GM21717 (cell line): ENCODE results near the gene USP17L13.
"Not testable (repeated sequence)": the region's sequence is repeated elsewhere in the genome, so short reads cannot be mapped to it uniquely, and the experiment has no call there.

ENCODE experiments used
- ATAC-seq: cut with Tn5 transposase; IDR thresholded peaks from one replicate; pipeline ENCODE4 v1.9.1; 2021; ENCODE audit warnings: mild to moderate bottlenecking, moderate library complexity; ENCODE audit not compliant: unreplicated experiment

USP17L13 gene

DNA sequence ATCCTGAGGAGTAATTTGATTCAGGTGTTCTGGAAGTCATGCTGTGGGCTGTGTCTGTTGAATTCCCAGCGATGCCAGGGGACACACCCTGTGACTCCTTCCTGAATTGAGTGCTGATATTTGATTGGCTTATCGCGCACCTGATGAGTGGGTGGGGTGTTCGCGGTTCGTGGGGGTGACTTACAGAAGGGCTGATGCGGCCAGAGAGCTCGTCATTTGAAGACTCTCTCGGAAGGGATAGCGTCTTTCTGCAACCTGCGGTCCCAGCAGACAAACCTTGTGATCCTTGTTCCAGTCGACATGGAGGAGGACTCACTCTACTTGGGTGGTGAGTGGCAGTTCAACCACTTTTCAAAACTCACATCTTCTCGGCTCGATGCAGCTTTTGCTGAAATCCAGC, at the start of gene USP17L13:
Gene USP17L13 (plus strand): TSS at position 301 of the 400 bp plus-strand sequence. CDS start 0 bp downstream, at position 301.
- ATAC-seq = not testable (repeated sequence)

DNA sequence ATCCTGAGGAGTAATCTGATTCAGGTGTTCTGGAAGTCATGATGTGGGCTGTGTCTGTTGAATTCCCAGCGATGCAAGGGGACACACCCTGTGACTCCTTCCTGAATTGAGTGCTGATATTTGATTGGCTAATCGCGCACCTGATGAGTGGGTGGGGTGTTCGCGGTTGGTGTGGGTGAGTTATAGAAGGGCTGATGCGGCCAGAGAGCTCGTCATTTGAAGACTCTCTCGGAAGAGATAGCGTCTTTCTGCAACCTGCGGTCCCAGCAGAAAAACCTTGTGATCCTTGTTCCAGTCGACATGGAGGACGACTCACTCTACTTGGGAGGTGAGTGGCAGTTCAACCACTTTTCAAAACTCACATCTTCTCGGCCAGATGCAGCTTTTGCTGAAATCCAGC, 14.3 kb upstream of the USP17L13 start, which contains the start of gene USP17L10:
Gene USP17L10 (plus strand): TSS at position 301 of the 400 bp plus-strand sequence. CDS start 0 bp downstream, at position 301.
- not testable (repeated sequence) for ATAC-seq

DNA sequence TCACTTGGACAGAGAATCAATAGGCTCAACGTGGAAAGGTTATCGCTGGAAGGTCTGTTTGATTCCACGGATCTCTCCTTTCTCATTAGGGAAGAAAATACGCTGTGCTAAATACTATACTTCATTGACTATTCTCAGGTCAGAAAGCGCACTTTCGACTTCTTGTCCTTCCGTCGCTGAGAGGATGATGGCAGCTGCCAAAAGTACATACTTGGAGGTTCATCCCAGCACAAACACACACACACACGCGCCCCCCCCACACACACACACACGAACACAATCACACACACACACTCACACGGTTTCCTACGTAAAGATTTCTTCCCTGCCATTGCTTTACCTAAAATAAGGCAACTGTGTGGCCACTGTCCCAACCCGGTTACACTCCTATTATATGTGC, 10.0 kb upstream of the USP17L13 start:
- not testable (repeated sequence) for ATAC-seq

GRCh38 chr4:9215105-9215504, 9.6 kb upstream of the USP17L13 start, which contains the start of gene USP17L11:
Gene USP17L11, plus strand, starts transcription at chr4:9215405. Its CDS starts 0 bp downstream, at chr4:9215405.
- not testable (repeated sequence) for ATAC-seq

- not testable (repeated sequence) for ATAC-seq
Measured at GRCh38 chr4:9219852-9220251, 4.8 kb upstream of the USP17L13 start, which contains the start of gene USP17L12. Gene USP17L12, plus strand, starts transcription at chr4:9220152. Its CDS starts 0 bp downstream, at chr4:9220152.

- not testable (repeated sequence) for ATAC-seq
Measured at GRCh38 chr4:9230249-9230648, 5.6 kb downstream of the USP17L13 start.

DNA sequence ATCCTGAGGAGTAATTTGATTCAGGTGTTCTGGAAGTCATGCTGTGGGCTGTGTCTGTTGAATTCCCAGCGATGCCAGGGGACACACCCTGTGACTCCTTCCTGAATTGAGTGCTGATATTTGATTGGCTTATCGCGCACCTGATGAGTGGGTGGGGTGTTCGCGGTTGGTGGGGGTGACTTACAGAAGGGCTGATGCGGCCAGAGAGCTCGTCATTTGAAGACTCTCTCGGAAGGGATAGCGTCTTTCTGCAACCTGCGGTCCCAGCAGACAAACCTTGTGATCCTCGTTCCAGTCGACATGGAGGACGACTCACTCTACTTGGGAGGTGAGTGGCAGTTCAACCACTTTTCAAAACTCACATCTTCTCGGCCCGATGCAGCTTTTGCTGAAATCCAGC, 9.4 kb downstream of the USP17L13 start, which contains the start of gene USP17L15:
Gene USP17L15 (plus strand): TSS at position 301 of the 400 bp plus-strand sequence. CDS start 0 bp downstream, at position 301.
- not testable (repeated sequence) for ATAC-seq

DNA sequence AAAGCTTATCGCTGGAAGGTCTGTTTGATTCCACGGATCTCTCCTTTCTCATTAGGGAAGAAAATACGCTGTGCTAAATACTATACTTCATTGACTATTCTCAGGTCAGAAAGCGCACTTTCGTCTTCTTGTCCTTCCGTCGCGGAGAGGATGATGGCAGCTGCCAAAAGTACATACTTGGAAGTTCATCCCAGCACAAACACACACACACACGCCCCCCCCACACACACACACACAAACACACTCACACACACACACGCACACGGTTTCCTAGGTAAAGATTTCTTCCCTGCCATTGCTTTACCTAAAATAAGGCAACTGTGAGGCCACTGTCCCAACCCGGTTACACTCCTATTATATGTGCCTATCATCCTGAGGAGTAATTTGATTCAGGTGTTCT, 13.8 kb downstream of the USP17L13 start:
- not testable (repeated sequence) for ATAC-seq

- not testable (repeated sequence) for ATAC-seq
Measured at GRCh38 chr4:9243579-9243978, 18.9 kb downstream of the USP17L13 start, which contains the start of gene USP17L17. Gene USP17L17, plus strand, starts transcription at chr4:9243879. Its CDS starts 0 bp downstream, at chr4:9243879.

- ATAC-seq = not testable (repeated sequence)
Measured at GRCh38 chr4:9247953-9248680, 23.4 kb downstream of the USP17L13 start, which contains the start of gene USP17L18. Gene USP17L18, plus strand, starts transcription at chr4:9248630. Its CDS starts 0 bp downstream, at chr4:9248630.

DNA sequence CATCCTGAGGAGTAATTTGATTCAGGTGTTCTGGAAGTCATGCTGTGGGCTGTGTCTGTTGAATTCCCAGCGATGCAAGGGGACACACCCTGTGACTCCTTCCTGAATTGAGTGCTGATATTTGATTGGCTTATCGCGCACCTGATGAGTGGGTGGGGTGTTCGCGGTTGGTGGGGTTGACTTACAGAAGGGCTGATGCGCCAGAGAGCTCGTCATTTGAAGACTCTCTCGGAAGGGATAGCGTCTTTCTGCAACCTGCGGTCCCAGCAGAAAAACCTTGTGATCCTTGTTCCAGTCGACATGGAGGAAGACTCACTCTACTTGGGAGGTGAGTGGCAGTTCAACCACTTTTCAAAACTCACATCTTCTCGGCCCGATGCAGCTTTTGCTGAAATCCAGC, 28.4 kb downstream of the USP17L13 start, which contains the start of gene USP17L19:
Gene USP17L19 (plus strand): TSS at position 301 of the 400 bp plus-strand sequence. CDS start 0 bp downstream, at position 301.
- ATAC-seq = not testable (repeated sequence)

DNA sequence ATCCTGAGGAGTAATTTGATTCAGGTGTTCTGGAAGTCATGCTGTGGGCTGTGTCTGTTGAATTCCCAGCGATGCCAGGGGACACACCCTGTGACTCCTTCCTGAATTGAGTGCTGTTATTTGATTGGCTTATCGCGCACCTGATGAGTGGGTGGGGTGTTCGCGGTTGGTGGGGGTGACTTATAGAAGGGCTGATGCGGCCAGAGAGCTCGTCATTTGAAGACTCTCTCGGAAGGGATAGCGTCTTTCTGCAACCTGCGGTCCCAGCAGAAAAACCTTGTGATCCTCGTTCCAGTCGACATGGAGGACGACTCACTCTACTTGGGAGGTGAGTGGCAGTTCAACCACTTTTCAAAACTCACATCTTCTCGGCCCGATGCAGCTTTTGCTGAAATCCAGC, 33.1 kb downstream of the USP17L13 start, which contains the start of gene USP17L20:
Gene USP17L20 (plus strand): TSS at position 301 of the 400 bp plus-strand sequence. CDS start 0 bp downstream, at position 301.
- not testable (repeated sequence) for ATAC-seq

- ATAC-seq = not testable (repeated sequence)
Measured at GRCh38 chr4:9262572-9262971, 37.9 kb downstream of the USP17L13 start, which contains the start of gene USP17L21. Gene USP17L21, plus strand, starts transcription at chr4:9262872. Its CDS starts 0 bp downstream, at chr4:9262872.

GRCh38 chr4:9267319-9267718, 42.6 kb downstream of the USP17L13 start, which contains the start of gene USP17L22:
Gene USP17L22, plus strand, starts transcription at chr4:9267619. Its CDS starts 0 bp downstream, at chr4:9267619.
- ATAC-seq = not testable (repeated sequence)

DNA sequence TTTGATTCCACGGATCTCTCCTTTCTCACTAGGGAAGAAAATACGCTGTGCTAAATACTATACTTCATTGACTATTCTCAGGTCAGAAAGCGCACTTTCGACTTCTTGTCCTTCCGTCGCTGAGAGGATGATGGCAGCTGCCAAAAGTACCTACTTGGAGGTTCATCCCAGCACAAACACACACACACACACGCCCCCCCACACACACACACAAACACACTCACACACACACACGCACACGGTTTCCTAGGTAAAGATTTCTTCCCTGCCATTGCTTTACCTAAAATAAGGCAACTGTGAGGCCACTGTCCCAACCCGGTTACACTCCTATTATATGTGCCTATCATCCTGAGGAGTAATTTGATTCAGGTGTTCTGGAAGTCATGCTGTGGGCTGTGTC, 47.0 kb downstream of the USP17L13 start:
- not testable (repeated sequence) for ATAC-seq
